COR-L47 (cell line): ENCODE results near the gene SYNDIG1.
"Not testable (repeated sequence)": the region's sequence is repeated elsewhere in the genome, so short reads cannot be mapped to it uniquely, and the experiment has no call there.

Experiments used
- DNase-seq: peaks from one replicate; lab custom pipeline; 2025; lab: John Stamatoyannopoulos, UW

Gene SYNDIG1

DNA sequence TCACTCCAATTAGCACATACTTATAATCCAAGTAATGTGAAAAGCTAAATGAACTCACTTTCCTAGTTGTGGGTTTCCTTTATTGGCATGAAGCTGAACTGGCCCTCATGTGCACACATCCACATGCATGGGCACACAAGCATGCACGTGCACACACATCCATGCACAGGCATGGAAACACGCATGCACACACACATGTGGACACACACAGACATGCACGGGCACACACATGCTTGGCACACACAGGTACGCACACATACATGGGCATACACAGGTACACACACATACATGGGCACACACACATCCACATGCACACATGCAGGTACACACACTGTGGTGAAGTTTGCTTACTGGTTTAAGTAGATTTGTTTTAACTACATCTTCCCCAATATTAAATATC is 23.8 kb downstream of the SYNDIG1 start:
- DNase-seq = no peak

DNA sequence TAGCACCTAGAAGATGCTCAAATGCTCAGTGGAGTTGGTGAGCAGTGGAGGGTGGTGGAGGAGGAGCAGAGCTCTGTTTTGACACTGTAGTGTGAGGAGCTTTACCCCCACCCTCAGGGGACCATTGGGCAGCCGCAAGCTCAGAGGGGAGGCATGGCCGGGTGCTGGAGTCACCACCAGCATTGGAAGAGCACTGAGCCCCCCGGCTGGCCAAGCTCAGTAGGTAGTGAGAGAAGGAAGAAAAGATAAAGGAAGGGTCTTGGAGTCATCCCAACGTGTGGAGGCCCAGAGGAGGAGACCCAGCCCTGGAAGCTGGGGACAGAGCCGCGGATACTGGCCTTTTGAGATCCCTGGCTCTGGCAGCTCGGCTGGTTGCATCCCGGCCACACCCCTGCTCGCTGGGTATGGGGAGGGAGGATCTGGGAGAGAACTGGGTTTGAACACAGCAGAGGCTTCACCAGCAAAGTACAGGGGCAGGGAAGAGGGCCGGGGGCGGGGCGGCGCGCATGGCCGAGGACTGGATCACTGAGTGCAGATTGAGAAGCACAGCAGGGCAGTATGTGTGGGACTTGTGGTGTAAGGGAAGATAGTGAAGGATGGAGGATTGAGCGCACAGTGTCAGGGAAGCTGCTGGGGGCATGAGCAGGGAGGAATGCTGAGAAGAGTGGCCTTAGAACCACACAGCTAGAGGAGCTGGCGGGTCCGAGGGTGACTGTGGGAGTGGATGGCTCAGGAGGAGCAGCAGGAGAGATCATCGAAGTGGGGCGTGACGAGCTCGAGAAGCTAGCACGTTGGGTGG is 24.4 kb downstream of the SYNDIG1 start:
- DNase-seq = no peak

DNA sequence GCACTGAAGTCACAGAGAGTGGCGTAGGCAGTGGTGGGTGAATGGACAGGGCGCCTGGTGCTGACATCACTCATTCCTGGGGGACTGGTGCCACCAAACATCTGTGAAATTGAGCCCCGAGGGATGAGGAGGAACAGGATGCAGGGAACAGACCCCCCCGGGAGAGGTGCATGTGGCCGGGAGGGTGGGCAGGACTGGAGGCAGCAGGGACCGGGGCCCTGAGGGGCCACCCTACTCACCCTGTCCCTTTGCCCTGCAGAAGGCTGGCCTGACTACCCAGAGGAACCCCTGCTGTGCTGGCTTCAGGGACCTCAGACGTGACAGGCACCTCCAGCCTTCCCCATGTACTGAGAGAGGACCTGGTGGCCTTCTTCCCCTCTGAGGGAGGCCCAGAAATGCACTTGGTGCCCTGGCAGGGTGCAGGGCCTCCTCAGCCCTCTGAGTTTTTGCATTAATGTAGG is 25.1 kb downstream of the SYNDIG1 start:
- no peak for DNase-seq

DNA sequence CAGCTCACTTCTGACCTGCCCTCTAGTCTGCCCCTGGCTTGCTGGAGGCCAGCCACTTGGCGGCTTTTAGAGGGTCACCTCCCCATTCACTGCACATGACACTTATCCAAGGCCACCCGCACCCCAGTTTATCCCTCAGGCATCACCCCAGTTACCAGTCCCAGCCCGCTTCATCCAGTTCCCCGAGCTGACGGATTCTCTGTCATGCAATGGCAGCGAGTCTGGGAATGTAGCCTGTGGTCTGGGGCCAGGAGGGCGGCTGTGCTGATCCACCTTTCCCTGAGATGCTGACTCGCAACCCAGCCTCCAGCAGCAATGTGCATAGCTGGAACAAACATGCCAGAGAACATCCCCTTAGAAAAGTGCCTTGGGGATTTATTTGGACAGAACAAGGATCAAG is 25.8 kb downstream of the SYNDIG1 start:
- no peak for DNase-seq

DNA sequence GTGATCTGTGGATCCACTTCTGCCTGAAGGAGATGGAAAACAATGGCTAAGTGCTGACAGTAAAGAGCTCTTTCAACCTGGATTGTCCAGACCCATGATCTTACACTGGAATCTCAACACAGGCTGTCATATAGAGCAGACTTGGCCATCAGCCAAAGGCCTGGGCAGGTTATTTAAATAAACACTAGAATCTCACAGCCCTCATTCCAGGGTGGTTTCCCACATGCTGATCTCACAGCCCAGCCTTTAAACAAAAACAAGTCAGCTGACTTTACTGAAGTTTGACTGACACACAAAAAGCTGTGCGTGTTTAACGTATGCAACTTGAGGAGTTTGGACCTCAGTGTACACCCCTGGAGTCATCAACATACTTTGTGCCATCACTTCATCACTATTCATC is 28.4 kb downstream of the SYNDIG1 start:
- peak; percentile 89 for DNase-seq

DNA sequence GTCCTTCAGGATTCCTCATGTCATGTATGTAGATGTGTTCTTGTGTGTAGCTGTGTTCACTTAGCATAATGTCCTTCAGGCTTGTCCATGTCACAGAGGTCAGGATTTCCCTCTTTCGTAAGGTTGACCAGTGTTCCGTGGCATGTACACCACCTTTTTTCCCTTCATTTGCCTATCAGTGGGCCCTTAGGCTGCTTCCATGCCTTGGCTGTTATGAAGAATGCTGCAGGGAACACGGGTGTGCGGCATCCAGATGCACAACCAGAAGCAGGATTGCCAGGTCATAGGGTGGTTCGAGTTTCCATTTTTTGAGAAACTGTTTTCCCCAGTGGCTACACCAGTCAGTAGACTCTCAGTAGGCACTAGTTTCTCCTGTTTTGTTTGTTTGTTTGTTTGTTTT is 29.2 kb downstream of the SYNDIG1 start:
- no peak for DNase-seq

DNA sequence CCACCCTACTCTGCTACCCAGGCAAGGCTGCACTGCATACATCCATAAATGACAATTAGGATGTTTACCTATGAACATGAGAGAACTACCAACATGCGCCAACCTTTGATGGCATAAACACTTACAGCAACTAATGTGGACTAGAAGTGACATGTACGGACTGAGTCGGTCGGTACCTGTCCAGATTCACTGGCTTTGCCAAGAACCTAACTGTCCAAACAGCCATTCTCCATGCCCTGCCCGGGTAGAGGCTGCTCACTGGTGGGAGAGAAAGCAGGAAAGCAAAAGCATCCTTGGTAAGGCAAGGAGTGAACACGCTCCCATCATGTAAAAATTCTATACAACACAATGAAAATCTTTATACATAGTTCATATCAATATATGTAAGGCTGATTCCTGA is 30.0 kb downstream of the SYNDIG1 start:
- DNase-seq = no peak

DNA sequence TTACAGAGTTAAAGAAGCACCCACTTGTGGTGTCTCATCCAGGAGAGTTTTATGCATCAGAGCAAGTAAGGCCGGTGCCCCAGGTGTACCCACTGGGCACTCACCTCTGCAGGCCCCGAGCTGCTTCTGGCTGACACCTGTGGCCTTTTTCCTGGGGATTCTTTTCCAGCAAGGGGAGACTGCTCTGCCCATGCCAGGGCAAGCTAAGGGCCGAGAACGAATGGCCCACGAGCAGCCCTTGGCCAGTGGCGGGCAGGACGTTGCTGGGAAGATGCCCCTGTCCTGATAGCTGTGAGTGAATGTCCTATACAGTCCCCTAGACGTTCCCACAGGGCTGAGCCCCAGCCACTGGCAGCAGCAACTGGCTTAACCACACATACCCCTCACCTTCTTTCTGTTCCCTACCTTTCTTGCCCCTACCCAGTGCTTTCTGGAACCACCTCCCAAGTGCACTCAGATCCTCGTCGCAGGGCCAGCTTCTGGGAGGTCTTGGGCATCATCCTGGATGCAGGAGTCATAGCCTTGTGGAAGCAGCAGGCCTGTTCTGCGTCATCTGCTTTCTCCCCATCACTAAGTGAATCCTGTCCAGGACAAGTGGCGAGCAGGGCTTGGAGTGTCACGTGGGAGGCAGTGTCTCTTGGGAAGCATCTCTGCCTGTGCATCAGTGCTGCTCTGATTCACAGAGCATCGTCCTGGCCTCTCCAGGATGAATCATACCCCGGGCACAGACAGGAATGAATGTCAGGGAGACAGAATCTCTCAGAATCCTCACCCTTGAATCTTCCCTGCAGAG is 32.5 kb downstream of the SYNDIG1 start:
- no peak for DNase-seq

DNA sequence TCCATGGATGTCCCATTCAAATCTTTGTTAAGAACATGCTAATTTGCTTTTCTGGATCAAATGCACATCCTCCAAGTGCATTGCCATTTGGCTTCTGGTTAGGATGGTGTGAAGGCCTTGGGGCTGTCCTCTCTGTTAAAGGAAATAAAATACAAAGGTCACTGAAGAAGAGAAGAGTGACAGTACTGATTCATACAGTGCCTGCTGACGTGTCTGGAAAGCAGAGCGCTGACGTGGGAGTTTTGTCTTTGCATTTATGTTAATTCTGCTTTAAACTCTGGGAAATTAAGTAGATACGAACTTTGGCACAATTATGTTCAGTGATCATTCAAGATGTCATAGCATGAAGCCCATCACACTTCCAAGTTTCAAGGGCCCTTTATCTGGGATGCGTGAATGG is 33.2 kb downstream of the SYNDIG1 start:
- no peak for DNase-seq

DNA sequence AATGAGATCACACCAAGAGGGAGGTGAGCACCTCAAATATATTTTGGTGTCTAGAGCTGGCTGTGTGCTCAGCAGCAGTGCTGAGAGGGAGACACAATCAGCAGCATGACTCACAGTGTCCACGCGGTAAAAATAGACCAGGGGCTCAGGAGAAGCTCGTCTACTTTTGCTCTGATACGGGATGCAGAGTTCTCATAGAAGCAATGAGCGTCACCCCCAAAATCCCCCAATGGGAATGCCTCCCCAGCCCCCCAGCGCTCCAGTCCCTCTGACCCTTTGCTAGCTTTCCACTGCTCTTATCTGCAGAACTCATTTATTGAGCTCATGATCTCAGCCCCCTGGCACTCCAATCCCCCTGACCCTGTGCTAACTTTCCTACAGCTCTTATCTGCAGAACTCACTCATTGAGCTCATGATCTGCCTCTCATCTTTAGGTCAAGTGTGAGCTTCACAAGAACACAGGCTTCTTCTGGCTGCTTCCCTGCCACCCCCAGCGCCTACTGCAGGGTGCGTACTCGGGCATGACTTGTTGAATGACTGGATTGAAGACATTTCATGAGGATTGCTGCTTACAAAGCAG is 34.0 kb downstream of the SYNDIG1 start:
- DNase-seq = no peak

DNA sequence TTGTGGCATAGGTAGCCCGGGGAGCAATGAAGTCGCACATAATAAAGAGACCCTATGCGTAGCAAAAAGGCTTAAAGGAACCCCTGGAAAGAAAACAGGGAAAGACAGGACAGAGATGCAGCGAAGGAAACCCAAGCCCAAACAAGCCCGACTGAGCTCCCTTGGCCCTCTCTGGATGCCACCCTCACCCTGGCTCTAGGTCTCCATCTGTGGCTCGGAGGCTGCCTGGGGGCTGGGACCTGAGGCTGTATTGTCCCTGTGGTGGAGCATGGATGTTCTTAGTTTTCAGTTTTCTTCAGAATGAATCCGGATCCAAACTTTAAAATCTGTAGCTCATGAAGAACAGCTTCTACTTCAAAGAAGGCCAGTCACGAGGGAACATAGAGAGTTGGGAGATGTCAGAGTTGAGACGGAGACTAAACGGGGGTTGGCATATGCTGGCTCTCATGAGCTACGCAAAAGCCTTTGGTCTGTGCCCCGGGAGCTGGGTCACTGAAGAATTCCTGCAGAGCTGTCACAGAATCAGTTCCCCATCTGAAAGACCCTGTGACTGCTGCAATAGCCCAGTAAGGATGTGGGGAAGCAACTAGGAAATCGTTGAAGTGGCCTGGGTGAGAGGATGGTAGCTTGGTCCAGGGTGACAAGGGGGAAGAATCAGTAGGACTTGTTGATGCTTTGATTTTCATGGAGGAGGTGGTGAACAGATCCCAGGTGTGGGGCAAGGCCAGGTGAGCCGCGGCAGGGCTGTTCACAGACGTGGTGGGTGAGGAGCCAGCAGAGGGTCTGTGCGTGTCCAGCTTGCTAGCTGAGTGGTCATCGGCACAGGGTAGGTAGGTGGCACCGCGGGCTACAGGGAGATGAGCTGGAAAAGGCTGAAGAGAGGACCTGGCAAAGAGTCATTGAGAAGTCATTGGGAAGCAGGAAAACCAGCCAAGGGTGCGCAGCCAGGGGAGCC is 35.2 kb downstream of the SYNDIG1 start:
- no peak for DNase-seq

DNA sequence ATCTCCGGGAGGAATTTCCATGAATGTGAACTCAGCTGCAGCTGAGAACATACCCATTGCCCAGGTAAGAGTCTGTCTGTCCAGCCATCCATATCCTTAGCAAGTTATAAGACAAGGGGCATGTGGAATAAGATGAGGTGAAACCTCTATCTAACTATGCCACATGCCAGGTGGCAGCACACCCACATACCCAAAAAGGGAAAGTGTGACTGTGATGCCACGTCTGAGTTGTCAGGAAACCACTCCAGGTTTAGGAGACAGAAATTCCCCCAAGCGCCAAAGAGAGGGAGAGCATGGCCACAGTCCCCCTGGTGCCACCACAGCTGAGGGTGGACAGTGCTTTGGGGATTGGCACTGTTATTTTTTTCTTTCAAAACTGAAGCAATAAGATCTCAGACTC is 36.7 kb downstream of the SYNDIG1 start:
- no peak for DNase-seq

DNA sequence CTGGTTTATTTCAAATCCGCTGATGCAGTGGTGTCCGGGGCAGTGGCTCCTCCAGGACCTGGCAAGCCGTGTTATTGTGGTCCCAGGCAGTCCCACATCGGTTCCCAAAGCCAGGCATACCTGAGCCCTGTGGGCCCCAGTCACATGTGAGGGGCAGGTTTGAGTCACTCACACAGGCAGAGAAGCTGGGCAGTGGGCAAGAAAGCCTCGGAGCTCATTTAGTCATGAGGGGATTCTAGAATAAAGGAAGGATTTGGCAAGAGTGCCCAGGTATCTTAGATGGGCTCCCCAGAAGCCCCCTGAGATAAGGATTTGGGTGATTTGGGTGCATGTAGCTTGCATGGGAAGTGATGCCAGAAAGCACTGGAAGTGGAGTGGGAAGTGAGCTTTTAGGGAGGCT is 37.3 kb downstream of the SYNDIG1 start:
- no peak for DNase-seq

DNA sequence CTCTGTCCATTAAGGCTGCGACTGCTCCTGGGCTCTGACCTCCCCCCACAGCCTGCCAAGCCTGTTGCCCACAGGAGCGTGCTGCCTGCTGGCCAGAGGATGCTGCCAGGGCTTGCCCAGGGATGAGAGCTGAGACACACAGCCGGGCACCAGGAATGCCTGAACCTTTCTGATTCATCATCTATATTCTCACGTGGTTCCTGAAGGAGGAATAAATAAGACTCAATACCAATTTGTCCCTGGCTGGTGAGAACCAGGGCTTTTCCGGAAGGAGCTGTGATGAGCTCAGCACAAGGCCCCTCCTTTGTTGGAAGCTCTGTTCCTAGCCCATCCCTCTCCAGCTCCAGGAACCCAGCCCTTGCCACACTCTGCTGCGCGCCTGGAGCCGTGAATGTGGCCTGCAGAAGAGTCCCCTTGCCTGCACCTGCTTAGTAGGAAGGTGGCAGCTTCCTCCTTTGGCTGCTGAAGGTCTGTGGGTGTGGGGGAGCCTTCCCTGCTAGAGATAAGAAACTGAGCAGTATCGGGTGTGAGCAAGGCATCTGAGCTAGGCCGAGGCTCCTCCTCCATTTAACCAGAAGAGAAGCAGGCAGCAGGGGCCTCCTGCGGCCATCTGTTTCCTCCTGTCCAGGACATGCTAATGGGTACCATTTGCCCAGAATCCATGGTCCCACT is 37.9 kb downstream of the SYNDIG1 start:
- DNase-seq = no peak

DNA sequence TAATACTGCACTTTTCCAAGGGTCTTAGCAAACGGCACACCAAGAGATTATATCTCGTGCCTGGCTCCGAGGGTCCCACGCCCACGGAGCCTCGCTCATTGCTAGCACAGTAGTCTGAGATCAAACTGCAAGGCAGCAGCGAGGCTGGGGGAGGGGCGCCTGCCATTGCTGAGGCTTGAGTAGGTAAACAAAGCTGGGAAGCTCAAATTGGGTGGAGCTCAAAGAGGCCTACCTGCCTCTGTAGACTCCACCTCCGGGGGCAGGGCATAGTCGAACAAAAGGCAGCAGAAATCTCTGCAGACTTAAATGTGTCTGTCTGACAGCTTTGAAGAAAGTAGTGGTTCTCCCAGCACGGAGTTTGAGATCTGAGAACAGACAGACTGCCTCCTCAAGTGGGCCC is 43.0 kb downstream of the SYNDIG1 start:
- DNase-seq = not testable (repeated sequence)

DNA sequence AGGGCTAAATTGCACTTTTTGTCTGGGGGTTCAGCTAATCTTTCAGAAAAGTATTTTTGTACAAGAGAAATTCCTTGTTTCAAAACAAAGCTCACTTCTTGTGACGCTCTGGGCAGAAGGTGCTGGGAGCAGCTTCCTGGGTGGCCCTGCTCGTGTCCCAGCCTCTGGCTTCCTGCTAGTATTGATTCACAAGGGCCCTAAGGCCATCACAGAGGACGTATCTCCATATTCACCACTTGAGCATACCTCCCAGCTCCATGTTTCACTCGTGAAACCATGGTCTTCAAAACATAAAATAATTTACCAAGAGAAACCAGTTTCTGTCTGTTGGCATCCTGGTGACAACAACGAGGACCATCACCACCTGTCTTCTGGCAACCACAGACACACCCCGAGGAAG is 49.1 kb downstream of the SYNDIG1 start:
- DNase-seq = no peak

DNA sequence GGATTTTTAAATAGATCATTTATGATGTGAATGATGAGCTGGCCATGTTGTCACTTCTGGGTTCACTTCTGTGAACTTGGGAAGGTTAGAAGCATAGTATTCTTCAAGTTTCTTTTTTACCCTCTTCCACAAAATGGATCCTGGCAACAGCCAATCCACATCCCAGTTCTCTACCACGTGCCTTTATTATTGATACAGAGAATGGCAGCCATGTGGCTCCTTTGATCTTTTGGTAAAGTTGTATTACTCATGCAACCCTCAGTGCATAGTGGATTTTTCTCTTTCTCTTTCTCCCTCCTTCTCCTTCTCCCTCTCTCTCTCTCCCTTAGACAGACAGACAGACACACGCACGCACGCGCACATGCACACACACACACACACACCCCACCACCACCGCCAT is 50.0 kb downstream of the SYNDIG1 start:
- DNase-seq = no peak

DNA sequence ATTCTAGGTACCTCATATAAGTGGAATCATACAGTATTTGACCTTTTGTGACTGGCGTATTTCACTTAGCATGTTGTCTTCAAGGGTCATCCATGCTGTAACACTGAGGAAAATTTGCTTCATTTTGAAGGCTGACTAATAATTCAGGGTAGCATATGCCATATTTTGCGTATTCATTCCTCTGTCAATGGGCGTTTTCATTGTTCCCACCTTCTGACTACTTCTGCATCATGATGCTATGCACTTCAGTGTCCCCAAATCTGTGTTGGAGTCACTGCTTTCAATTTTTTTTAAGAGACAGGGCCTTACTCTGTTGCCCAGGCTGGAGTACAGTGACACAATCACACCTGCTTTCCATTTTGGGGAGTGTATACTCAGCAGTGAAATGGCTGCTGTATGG is 51.6 kb downstream of the SYNDIG1 start:
- DNase-seq = no peak

DNA sequence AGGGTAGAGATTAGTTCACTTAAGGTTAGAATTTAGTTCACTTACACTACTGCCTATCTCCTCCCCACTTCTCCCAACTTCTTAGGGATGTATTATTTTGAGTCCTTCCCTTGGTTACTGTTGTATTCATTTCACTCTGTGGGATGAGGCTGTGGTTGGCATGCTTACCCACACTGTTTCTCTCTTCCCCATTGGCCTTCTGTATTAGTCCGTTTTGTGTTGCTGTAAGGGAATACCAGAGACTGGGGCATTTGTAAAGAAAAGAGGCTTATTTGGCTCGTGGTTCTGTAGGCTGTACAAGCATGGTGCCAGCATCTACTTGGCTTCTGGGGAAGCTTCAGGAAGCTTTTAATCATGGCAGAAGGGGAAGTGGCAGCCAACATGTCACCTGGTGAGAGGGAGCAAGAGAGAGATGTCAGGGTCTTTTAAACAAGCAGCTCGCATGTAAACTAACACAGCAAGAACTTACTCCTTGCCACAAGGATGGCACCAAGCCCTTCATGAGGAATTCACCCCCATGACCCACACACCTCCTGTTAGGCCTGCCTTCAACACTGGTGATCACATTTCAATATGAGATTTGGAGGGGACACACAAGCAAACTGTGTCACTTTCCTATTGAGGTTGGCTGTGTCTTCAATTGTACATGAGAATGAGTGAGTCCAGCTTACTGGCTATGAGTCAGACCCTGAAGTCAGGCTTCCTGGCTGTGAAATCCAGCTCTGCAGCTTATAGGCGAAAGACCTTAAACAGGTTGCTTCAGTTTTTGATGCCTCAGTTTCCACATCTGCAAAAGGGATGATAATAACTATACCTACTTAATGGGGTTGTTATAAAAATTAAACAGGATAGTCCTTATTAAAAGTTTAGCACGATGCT is 53.3 kb downstream of the SYNDIG1 start:
- DNase-seq = no peak

DNA sequence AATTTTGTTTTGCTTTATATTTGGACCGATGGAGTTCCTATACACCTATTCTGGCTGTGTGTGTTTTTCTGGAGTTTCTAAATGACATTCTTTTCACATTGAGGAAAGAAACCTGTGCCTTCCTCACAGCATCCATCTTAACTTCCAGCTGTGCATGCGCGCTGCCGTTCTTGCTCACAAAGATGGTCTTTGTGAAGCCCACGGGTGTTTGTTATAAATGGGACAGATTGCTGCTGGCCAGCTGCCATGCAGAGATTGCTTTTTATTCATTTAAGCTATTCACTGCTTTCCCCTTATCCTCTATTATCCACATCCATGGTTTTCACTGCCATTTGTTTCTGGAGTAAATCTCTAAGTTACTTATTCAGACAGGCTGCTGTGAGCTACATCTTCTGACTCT is 54.2 kb downstream of the SYNDIG1 start:
- DNase-seq = no peak
